Panc1 (cell line): ENCODE results near the gene DHRSX. TPM values are rescaled to one million over a fixed set of nuclear protein-coding genes. Genes with fewer than 3 reads are reported as not detected.
"Not testable (repeated sequence)": the region's sequence is repeated elsewhere in the genome, so short reads cannot be mapped to it uniquely, and the experiment has no call there.

Experiments used
- ATAC-seq: fragments of 200-7000 bp; cut with Tn5 transposase; 2 replicates; pipeline ENCODE4 v1.9.1; 2020; ENCODE audit warnings: mild to moderate bottlenecking, moderate library complexity
- BruUV-seq: library from RNA; stranded (reverse); fragments of 400-500 nt; replicated peaks from 2 replicates; lab custom pipeline; 2021; lab: Mats Ljungman, UMichigan
- CTCF ChIA-PET: fragments of 300-600 bp; sonication (Branson Sonifier 250); formaldehyde crosslinking; loops from one replicate; lab custom pipeline; 2022; ENCODE audit warnings: antibody characterized with exemption; lab: Charles Lee
- POLR2A ChIA-PET: fragments of 300-600 bp; sonication (Branson Sonifier 250); formaldehyde crosslinking; loops from one replicate; lab custom pipeline; 2022; ENCODE audit warnings: antibody characterized with exemption; lab: Charles Lee
- DNase-seq: peaks from one replicate; pipeline ENCODE4 v3.0.0-alpha.2; 2010; ENCODE audit warnings: low read depth, low spot score
- H3K27ac ChIP-seq: 2 replicates; pipeline ENCODE4 v1.5.1; 2011; ENCODE audit warnings: mild to moderate bottlenecking, low read length, inconsistent platforms
- H3K27me3 ChIP-seq: fragments of 200-500 bp; sonication (Bioruptor generic); 2 replicates; pipeline ENCODE4 v1.6.0; 2014; ENCODE audit warnings: low read length, inconsistent platforms; ENCODE audit not compliant: control insufficient read depth, insufficient read depth
- H3K36me3 ChIP-seq: fragments of 200-500 bp; sonication (Bioruptor generic); 2 replicates; pipeline ENCODE4 v1.5.1; 2014; ENCODE audit warnings: inconsistent platforms, mild to moderate bottlenecking, low read length, moderate library complexity; ENCODE audit not compliant: control insufficient read depth, insufficient read depth
- H3K4me1 ChIP-seq: 2 replicates; pipeline ENCODE4 v1.5.1; 2011; ENCODE audit warnings: inconsistent platforms, mild to moderate bottlenecking, low read length, moderate library complexity; ENCODE audit not compliant: control insufficient read depth, insufficient read depth
- H3K4me3 ChIP-seq, 2 experiments: 2 replicates each; pipeline ENCODE4 v1.5.1; 2011 to 2012; ENCODE audit warnings: low read depth in 2 of 2, low read length in 2 of 2, mild to moderate bottlenecking in 2 of 2, inconsistent platforms in 1 of 2, moderate library complexity in 1 of 2
- H3K9me3 ChIP-seq: fragments of 200-500 bp; sonication (Bioruptor generic); 2 replicates; pipeline ENCODE4 v1.5.1; 2014; ENCODE audit warnings: low read depth, mild to moderate bottlenecking, inconsistent platforms, low read length, moderate library complexity; ENCODE audit not compliant: control insufficient read depth, insufficient read depth
- CTCF ChIP-seq: fragments of 450-650 bp; IDR thresholded peaks from 2 replicates; pipeline ENCODE4 v1.5.1; 2017; ENCODE audit warnings: mild to moderate bottlenecking
- POLR2AphosphoS5 ChIP-seq: IDR thresholded peaks from 2 replicates; pipeline ENCODE4 v1.6.1; 2012; ENCODE audit warnings: mild to moderate bottlenecking, low read depth, low read length, moderate library complexity
- SIN3A ChIP-seq: IDR thresholded peaks from 2 replicates; pipeline ENCODE4 v1.6.1; 2012; ENCODE audit warnings: low read depth, mild to moderate bottlenecking, low read length, moderate library complexity, borderline replicate concordance; ENCODE audit not compliant: insufficient read depth
- TCF7L2 ChIP-seq: IDR thresholded peaks from 2 replicates; pipeline ENCODE4 v1.6.1; 2011; ENCODE audit warnings: mild to moderate bottlenecking, low read depth, low read length, inconsistent platforms
- in situ Hi-C: cut with HindIII; loops from 2 replicates; pipeline ENCODE4 v1.10.0; 2016; ENCODE audit warnings: low sequenced_read_pairs, low pct_unique_long_range_greater_than_20kb
- intact Hi-C: fragments of 100-400 bp; cut with micrococcal nuclease; formaldehyde crosslinking; loops from one replicate; pipeline ENCODE4 v1.10.0; 2022; ENCODE audit not compliant: unreplicated experiment
- total RNA-seq: library from RNA; stranded (reverse); gene quantifications from one replicate; pipeline ENCODE4 v1.2.1, GENCODE V29; 2021; ENCODE audit not compliant: unreplicated experiment
- TF ChIP-seq, protein P1 (sequence below), 2 experiments: IDR thresholded peaks; 2 replicates each; pipeline ENCODE4 v1.6.1; 2011 to 2012; ENCODE audit warnings: low read depth in 2 of 2, control low read depth in 1 of 2, low read length in 1 of 2, mild to moderate bottlenecking in 1 of 2, moderate library complexity in 1 of 2; ENCODE audit not compliant: insufficient read depth in 1 of 2

DHRSX gene
- total RNA-seq, 1 experiment from 2014 or later = 20.1 TPM

GRCh38 chrX:2383144-2383543 is 117.6 kb downstream of the DHRSX start:
- H3K4me1 ChIP-seq = no peaks in the 10 kb centered on the region
- no peaks in the 10 kb centered on the region for H3K9me3 ChIP-seq
- CTCF ChIA-PET = no interaction called here
- no peaks in the 10 kb centered on the region for H3K36me3 ChIP-seq
- in situ Hi-C loops = no loop called here
- no peak for ATAC-seq
- no TSS peak for BruUV-seq
- intact Hi-C loops = no loop called here
- no peak overlapping the region for H3K27ac ChIP-seq
- no peaks in the 10 kb centered on the region for H3K27me3 ChIP-seq
- TF ChIP-seq CTCF (no peak), SIN3A (no peak), POLR2AphosphoS5 (no peak), TCF7L2 (no peak)
- TF ChIP-seq, protein P1, sequence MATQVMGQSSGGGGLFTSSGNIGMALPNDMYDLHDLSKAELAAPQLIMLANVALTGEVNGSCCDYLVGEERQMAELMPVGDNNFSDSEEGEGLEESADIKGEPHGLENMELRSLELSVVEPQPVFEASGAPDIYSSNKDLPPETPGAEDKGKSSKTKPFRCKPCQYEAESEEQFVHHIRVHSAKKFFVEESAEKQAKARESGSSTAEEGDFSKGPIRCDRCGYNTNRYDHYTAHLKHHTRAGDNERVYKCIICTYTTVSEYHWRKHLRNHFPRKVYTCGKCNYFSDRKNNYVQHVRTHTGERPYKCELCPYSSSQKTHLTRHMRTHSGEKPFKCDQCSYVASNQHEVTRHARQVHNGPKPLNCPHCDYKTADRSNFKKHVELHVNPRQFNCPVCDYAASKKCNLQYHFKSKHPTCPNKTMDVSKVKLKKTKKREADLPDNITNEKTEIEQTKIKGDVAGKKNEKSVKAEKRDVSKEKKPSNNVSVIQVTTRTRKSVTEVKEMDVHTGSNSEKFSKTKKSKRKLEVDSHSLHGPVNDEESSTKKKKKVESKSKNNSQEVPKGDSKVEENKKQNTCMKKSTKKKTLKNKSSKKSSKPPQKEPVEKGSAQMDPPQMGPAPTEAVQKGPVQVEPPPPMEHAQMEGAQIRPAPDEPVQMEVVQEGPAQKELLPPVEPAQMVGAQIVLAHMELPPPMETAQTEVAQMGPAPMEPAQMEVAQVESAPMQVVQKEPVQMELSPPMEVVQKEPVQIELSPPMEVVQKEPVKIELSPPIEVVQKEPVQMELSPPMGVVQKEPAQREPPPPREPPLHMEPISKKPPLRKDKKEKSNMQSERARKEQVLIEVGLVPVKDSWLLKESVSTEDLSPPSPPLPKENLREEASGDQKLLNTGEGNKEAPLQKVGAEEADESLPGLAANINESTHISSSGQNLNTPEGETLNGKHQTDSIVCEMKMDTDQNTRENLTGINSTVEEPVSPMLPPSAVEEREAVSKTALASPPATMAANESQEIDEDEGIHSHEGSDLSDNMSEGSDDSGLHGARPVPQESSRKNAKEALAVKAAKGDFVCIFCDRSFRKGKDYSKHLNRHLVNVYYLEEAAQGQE (IDR thresholded peaks at IDR 0.05; ENCODE audit: insufficient read depth in 1 of 2, low read depth in 2 of 2, low read length in 1 of 2) = no peak
- DNase-seq = no peak
- no peak overlapping the region for H3K4me3 ChIP-seq
- POLR2A ChIA-PET = no interaction called here

DNA sequence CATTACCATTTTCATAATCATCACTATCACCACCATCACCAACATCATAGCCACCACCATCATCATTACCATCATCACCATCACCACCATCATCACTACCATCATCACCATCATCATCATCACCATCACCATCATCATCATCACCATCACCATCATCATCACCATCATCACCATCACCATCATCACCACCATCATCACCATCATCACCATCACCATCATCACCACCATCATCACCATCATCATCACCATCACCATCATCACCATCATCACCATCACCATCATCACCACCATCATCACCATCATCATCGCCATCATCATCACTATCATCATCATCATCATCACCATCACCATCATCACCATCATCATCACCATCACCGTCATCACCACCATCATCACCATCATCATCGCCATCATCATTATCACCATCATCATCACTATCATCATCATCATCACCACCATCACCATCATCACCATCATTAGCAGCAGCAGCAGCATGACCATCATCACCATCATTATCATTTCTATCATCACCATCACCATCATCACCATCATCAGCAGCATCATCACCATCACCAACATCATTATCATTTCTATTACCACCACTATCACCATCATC is 118.2 kb downstream of the DHRSX start:
- in situ Hi-C loops, H3K27ac ChIP-seq, CTCF ChIA-PET, DNase-seq, POLR2A ChIA-PET, intact Hi-C loops, H3K4me1 ChIP-seq, BruUV-seq, H3K9me3 ChIP-seq, ATAC-seq, H3K4me3 ChIP-seq, H3K36me3 ChIP-seq, H3K27me3 ChIP-seq: not testable (repeated sequence)

DNA sequence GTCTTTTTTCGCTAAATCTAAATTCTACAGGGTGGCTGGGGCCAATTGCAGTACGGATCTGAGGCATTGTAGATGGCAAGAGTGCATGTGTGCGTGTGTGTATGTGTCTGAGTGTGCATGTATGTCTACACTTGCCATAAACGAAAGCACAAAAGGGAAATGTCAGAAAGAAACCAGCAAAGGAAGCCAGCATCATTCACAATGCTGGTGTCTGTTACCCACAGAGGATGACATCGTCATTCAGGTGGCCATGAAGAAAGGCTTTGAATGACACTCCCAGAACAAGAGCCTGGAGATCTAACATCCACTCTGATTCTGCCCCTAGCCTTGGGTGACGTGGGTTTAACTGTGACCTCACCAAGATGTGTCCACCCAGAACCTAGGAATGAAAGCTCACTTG is 124.6 kb downstream of the DHRSX start:
- no peak overlapping the region for H3K27ac ChIP-seq
- H3K4me3 ChIP-seq = no peak overlapping the region
- intact Hi-C loops = no loop called here
- DNase-seq = no peak
- no peaks in the 10 kb centered on the region for H3K36me3 ChIP-seq
- H3K9me3 ChIP-seq = no peaks in the 10 kb centered on the region
- BruUV-seq = no TSS peak
- no peak for ATAC-seq
- no peaks in the 10 kb centered on the region for H3K4me1 ChIP-seq
- H3K27me3 ChIP-seq = no peaks in the 10 kb centered on the region
- TF ChIP-seq POLR2AphosphoS5 (no peak), CTCF (no peak), SIN3A (no peak), TCF7L2 (no peak)
- TF ChIP-seq, protein P1 (IDR thresholded peaks at IDR 0.05; ENCODE audit: insufficient read depth in 1 of 2, low read depth in 2 of 2, low read length in 1 of 2) = no peak
- in situ Hi-C loops = no loop called here
- ChIA-PET POLR2A (no interaction called here), CTCF (no interaction called here)
